GM23338 (cell line): Measurements from ENCODE around the gene DAPK2. TPM values are rescaled to one million over a fixed set of nuclear protein-coding genes. Genes with fewer than 3 reads are reported as not detected.

Experiments
- ATAC-seq: fragments of 200-7000 bp; cut with Tn5 transposase; 3 replicates; pipeline ENCODE4 v1.9.1; 2020
- DNase-seq: peaks from one replicate; pipeline ENCODE4 v3.0.0-alpha.2; 2015; ENCODE audit warnings: low spot score
- H2AFZ ChIP-seq: fragments of 200-600 bp; sonication (generic); 2 replicates; pipeline ENCODE4 v1.8.0; 2016; ENCODE audit warnings: antibody characterized with exemption, mild to moderate bottlenecking, moderate library complexity
- H3F3A ChIP-seq: fragments of 200-600 bp; sonication (generic); replicated peaks from 2 replicates; pipeline ENCODE4 v1.8.0; 2017; ENCODE audit warnings: antibody characterized with exemption, mixed run types, low read depth
- H3K27ac ChIP-seq: fragments of 200-600 bp; sonication (generic); 2 replicates; pipeline ENCODE4 v1.6.1; 2016; ENCODE audit warnings: low read depth
- H3K27me3 ChIP-seq: fragments of 200-600 bp; sonication (generic); 2 replicates; pipeline ENCODE4 v1.8.0; 2016; ENCODE audit warnings: mild to moderate bottlenecking, mixed run types, moderate library complexity; ENCODE audit not compliant: insufficient read depth
- H3K36me3 ChIP-seq: fragments of 200-600 bp; sonication (generic); 2 replicates; pipeline ENCODE4 v1.8.0; 2016; ENCODE audit warnings: mild to moderate bottlenecking; ENCODE audit not compliant: insufficient read depth
- H3K4me1 ChIP-seq: fragments of 200-600 bp; sonication (generic); 2 replicates; pipeline ENCODE4 v1.8.0; 2016; ENCODE audit warnings: mild to moderate bottlenecking, moderate library complexity; ENCODE audit not compliant: insufficient read depth
- H3K4me2 ChIP-seq: fragments of 200-600 bp; sonication (generic); 2 replicates; pipeline ENCODE4 v1.7.1; 2017; ENCODE audit warnings: mixed run types
- H3K4me3 ChIP-seq: fragments of 200-600 bp; sonication (generic); 2 replicates; pipeline ENCODE4 v1.6.1; 2016; ENCODE audit warnings: mixed run types
- H3K79me2 ChIP-seq: fragments of 200-600 bp; sonication (generic); replicated peaks from 2 replicates; pipeline ENCODE4 v1.8.0; 2017; ENCODE audit warnings: mild to moderate bottlenecking; ENCODE audit not compliant: insufficient read depth
- H3K9me2 ChIP-seq: fragments of 200-600 bp; sonication (generic); 2 replicates; pipeline ENCODE4 v1.8.0; 2017; ENCODE audit not compliant: insufficient read depth
- H4K20me1 ChIP-seq: fragments of 200-600 bp; sonication (generic); replicated peaks from 2 replicates; pipeline ENCODE4 v1.8.0; 2017; ENCODE audit warnings: mild to moderate bottlenecking; ENCODE audit not compliant: insufficient read depth
- H3K27ac Mint-ChIP-seq: 2 replicates; pipeline ENCODE4 v1.8.0; 2020; ENCODE audit warnings: inconsistent platforms, mild to moderate bottlenecking, moderate library complexity, mixed read lengths
- H3K27me3 Mint-ChIP-seq: 3 replicates; pipeline ENCODE4 v1.8.0; 2022; ENCODE audit warnings: low read depth, mild to moderate bottlenecking, moderate library complexity, mixed read lengths, inconsistent platforms; ENCODE audit not compliant: insufficient read depth, poor library complexity
- H3K36me3 Mint-ChIP-seq: 3 replicates; pipeline ENCODE4 v1.8.0; 2021; ENCODE audit warnings: low read depth, mild to moderate bottlenecking, inconsistent platforms, moderate library complexity, mixed read lengths
- H3K4me1 Mint-ChIP-seq: 3 replicates; pipeline ENCODE4 v1.8.0; 2020; ENCODE audit warnings: mild to moderate bottlenecking, inconsistent platforms, mixed read lengths
- H3K4me3 Mint-ChIP-seq: 3 replicates; pipeline ENCODE4 v1.8.0; 2021; ENCODE audit warnings: moderate library complexity, mild to moderate bottlenecking, inconsistent platforms, mixed read lengths
- H3K9me3 Mint-ChIP-seq: 3 replicates; pipeline ENCODE4 v1.8.0; 2020; ENCODE audit warnings: moderate library complexity, mild to moderate bottlenecking, inconsistent platforms, mixed read lengths
- CREB1 ChIP-seq: fragments of 250-450 bp; sonication (Bioruptor Pico); IDR thresholded peaks from 2 replicates; pipeline ENCODE4 v1.5.0; 2020; ENCODE audit warnings: low read depth, mild to moderate bottlenecking, moderate library complexity
- EZH2 ChIP-seq: fragments of 200-600 bp; sonication (generic); IDR thresholded peaks from one replicate; pipeline ENCODE4 v1.8.0; 2017; ENCODE audit warnings: antibody characterized with exemption, mild to moderate bottlenecking, low read depth; ENCODE audit not compliant: unreplicated experiment
- EZH2phosphoT487 ChIP-seq: fragments of 200-600 bp; sonication (generic); IDR thresholded peaks from one replicate; pipeline ENCODE4 v1.8.1; 2018; ENCODE audit warnings: antibody characterized with exemption; ENCODE audit not compliant: unreplicated experiment
- JUNB ChIP-seq: IDR thresholded peaks from one replicate; pipeline ENCODE4 v1.6.1; 2016; ENCODE audit warnings: antibody characterized with exemption; ENCODE audit not compliant: unreplicated experiment
- NANOG ChIP-seq: IDR thresholded peaks from 2 replicates; pipeline ENCODE4 v1.6.1; 2016; ENCODE audit warnings: antibody characterized with exemption, borderline replicate concordance
- POLR2AphosphoS5 ChIP-seq: IDR thresholded peaks from 2 replicates; pipeline ENCODE4 v1.6.1; 2016; ENCODE audit warnings: antibody characterized with exemption, low read depth
- STAT1 ChIP-seq: IDR thresholded peaks from one replicate; pipeline ENCODE4 v1.6.1; 2016; ENCODE audit warnings: antibody characterized with exemption; ENCODE audit not compliant: unreplicated experiment
- ZNF114 ChIP-seq: fragments of 250-450 bp; sonication (Bioruptor Pico); IDR thresholded peaks from 2 replicates; pipeline ENCODE4 v1.5.0; 2020; ENCODE audit warnings: mild to moderate bottlenecking, moderate library complexity
- ZNF331 ChIP-seq: fragments of 250-450 bp; sonication (Bioruptor Pico); IDR thresholded peaks from 2 replicates; pipeline ENCODE4 v1.5.0; 2020; ENCODE audit warnings: low read depth, mild to moderate bottlenecking, moderate library complexity
- ZNF462 ChIP-seq: fragments of 250-450 bp; sonication (Bioruptor Pico); IDR thresholded peaks from 2 replicates; pipeline ENCODE4 v1.5.0; 2020; ENCODE audit warnings: mild to moderate bottlenecking, moderate library complexity
- polyA plus RNA-seq: library from polyadenylated mRNA; unstranded; fragments of >200 nt; fragmentation: Nextera tagmentation; extraction: Ambion mirVana; gene quantifications from 2 replicates; pipeline ENCODE4 v1.2.1, GENCODE V29; 2016
- total RNA-seq: library from RNA; depleted of rRNA; stranded (reverse); fragments of >200 nt; shearing (Covaris generic); gene quantifications from 2 replicates; pipeline ENCODE4 v1.2.3, GENCODE V29; 2014
- TF ChIP-seq, protein P1 (sequence below), 2 experiments: fragments of 200-600 bp in 1 of 2; sonication (generic) in 1 of 2; conservative IDR thresholded peaks; 2 replicates each; pipeline versions ENCODE4 v1.5.1 to v1.6.1; 2016 to 2017; ENCODE audit warnings: antibody characterized with exemption in 2 of 2, low read depth in 2 of 2, mild to moderate bottlenecking in 2 of 2, moderate library complexity in 1 of 2
- TF ChIP-seq, protein P2 (sequence below): IDR thresholded peaks from 2 replicates; pipeline ENCODE4 v1.6.1; 2016; ENCODE audit warnings: antibody characterized with exemption
- TF ChIP-seq, protein P3 (sequence below): IDR thresholded peaks from one replicate; pipeline ENCODE4 v1.6.1; 2018; ENCODE audit warnings: antibody characterized with exemption; ENCODE audit not compliant: unreplicated experiment

Gene DAPK2
- total and polyA plus RNA-seq, 2 experiments from 2014 or later = 1.6 to 3.1 TPM

- DNase-seq (no peak), ATAC-seq (no peak)
- no peak overlapping the region for H2AFZ ChIP-seq
- no peak for TF ChIP-seq ZNF114 (CRISPR knock-in tag)
- TF ChIP-seq ZNF331 (CRISPR knock-in tag) = no peak
- TF ChIP-seq, protein P1, sequence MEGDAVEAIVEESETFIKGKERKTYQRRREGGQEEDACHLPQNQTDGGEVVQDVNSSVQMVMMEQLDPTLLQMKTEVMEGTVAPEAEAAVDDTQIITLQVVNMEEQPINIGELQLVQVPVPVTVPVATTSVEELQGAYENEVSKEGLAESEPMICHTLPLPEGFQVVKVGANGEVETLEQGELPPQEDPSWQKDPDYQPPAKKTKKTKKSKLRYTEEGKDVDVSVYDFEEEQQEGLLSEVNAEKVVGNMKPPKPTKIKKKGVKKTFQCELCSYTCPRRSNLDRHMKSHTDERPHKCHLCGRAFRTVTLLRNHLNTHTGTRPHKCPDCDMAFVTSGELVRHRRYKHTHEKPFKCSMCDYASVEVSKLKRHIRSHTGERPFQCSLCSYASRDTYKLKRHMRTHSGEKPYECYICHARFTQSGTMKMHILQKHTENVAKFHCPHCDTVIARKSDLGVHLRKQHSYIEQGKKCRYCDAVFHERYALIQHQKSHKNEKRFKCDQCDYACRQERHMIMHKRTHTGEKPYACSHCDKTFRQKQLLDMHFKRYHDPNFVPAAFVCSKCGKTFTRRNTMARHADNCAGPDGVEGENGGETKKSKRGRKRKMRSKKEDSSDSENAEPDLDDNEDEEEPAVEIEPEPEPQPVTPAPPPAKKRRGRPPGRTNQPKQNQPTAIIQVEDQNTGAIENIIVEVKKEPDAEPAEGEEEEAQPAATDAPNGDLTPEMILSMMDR (conservative IDR thresholded peaks at IDR 0.05; ENCODE audit: low read depth in 2 of 2) = no peak
- TF ChIP-seq EZH2phosphoT487 = no peak
- no peak for TF ChIP-seq EZH2
- no peak for TF ChIP-seq JUNB
- TF ChIP-seq, protein P2, sequence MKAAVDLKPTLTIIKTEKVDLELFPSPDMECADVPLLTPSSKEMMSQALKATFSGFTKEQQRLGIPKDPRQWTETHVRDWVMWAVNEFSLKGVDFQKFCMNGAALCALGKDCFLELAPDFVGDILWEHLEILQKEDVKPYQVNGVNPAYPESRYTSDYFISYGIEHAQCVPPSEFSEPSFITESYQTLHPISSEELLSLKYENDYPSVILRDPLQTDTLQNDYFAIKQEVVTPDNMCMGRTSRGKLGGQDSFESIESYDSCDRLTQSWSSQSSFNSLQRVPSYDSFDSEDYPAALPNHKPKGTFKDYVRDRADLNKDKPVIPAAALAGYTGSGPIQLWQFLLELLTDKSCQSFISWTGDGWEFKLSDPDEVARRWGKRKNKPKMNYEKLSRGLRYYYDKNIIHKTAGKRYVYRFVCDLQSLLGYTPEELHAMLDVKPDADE = no peak
- TF ChIP-seq CREB1 (CRISPR knock-in tag) = no peak
- no peak for TF ChIP-seq ZNF462 (CRISPR knock-in tag)
- no peak for TF ChIP-seq POLR2AphosphoS5
- no peak for TF ChIP-seq NANOG
- TF ChIP-seq, protein P3, sequence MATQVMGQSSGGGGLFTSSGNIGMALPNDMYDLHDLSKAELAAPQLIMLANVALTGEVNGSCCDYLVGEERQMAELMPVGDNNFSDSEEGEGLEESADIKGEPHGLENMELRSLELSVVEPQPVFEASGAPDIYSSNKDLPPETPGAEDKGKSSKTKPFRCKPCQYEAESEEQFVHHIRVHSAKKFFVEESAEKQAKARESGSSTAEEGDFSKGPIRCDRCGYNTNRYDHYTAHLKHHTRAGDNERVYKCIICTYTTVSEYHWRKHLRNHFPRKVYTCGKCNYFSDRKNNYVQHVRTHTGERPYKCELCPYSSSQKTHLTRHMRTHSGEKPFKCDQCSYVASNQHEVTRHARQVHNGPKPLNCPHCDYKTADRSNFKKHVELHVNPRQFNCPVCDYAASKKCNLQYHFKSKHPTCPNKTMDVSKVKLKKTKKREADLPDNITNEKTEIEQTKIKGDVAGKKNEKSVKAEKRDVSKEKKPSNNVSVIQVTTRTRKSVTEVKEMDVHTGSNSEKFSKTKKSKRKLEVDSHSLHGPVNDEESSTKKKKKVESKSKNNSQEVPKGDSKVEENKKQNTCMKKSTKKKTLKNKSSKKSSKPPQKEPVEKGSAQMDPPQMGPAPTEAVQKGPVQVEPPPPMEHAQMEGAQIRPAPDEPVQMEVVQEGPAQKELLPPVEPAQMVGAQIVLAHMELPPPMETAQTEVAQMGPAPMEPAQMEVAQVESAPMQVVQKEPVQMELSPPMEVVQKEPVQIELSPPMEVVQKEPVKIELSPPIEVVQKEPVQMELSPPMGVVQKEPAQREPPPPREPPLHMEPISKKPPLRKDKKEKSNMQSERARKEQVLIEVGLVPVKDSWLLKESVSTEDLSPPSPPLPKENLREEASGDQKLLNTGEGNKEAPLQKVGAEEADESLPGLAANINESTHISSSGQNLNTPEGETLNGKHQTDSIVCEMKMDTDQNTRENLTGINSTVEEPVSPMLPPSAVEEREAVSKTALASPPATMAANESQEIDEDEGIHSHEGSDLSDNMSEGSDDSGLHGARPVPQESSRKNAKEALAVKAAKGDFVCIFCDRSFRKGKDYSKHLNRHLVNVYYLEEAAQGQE = no peak
- no peak for TF ChIP-seq STAT1
- Mint-ChIP-seq H3K27me3 (peaks cover 3% of the 10 kb centered on the region), H3K4me1 (peaks cover 6% of the 10 kb centered on the region; the same call in 1 of the 3 replicates), H3K4me3 (no peak overlapping the region), H3K27ac (no peak overlapping the region), H3K36me3 (no peaks in the 10 kb centered on the region), H3K9me3 (no peaks in the 10 kb centered on the region)
- no peaks in the 10 kb centered on the region for H3K79me2 ChIP-seq
- H3K4me3 ChIP-seq = no peak overlapping the region
- no peaks in the 10 kb centered on the region for H4K20me1 ChIP-seq
- no peak overlapping the region for H3K4me2 ChIP-seq
- H3K4me1 ChIP-seq = no peaks in the 10 kb centered on the region
- no peaks in the 10 kb centered on the region for H3K27me3 ChIP-seq
- no peaks in the 10 kb centered on the region for H3K9me2 ChIP-seq
- H3K27ac ChIP-seq = no peak overlapping the region
- no peaks in the 10 kb centered on the region for H3K36me3 ChIP-seq
- no peaks in the 10 kb centered on the region for H3F3A ChIP-seq
These were observed 62.0 kb downstream of the DAPK2 start for GRCh38 chr15:63984331-63984730.
